ENCODE data around the gene ST3GAL3.
A peak's percentile ranks its signal among the peaks of the same experiment; 100 is the strongest.
"Not testable (repeated sequence)": the region's sequence is repeated elsewhere in the genome, so short reads cannot be mapped to it uniquely, and the experiment has no call there.

The ST3GAL3 gene

DNA sequence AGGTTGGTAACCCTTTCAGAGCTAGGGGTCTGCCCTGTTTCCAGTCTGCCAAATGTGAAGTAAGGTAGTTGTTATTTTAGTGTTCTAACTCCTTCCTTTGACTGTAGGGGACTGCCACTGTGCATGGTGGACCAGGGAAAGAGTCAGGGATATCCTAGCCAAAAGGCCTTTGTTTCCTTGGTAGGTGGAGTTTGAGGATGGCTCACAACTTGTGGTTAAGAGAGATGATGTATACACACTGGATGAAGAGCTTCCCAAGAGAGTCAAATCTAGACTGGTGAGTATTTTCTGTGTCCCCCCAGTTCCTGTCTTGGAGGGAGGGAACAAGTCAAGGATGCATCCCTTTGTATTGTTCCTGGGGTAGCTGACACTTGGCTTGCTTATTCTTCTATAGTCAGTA, 3.5 kb upstream of the ST3GAL3 start:
- no peak for DNase-seq (ENCODE audit: low spot score)

DNA sequence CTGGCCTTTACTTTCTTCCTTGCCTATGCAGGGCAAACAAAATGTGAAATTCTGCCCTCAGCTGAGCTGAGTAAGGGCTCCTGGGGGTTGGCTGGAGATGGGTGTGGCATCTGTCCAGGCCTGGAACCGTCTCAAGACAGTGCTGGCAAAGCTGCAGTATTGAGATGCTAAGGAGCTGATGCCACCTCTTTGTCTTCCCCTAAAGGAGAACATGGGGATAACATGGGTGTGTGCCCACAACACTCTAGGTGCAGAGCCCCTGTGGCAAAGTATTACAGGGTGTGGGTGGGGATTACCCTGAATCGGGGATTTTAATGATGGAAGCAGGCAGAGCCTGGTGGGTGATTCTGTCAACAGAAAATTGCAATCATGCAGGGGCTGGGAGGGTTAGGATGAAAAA, 2.5 kb upstream of the ST3GAL3 start:
- DNase-seq (ENCODE audit: low spot score): peak; percentile 55

DNA sequence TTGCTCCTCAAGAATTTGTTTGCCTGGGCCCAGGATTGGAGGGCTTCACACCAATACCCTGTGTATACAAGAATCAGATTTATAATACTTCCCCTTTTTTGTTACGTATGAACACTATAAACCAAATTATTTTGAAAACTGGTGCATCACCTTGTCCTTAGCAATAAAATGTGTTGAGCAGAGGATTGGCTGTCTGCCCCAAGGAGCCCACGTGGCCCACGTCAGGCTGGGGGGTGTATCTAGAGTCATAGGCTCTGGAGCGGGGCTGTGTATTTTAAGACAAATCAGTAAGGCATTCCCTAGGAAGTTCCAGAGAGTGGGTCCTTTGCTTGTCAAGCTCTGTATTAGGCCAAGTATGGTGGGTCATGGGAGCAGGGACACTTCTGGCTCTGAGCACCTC, 2.0 kb upstream of the ST3GAL3 start:
- no peak for DNase-seq (ENCODE audit: low spot score)

DNA sequence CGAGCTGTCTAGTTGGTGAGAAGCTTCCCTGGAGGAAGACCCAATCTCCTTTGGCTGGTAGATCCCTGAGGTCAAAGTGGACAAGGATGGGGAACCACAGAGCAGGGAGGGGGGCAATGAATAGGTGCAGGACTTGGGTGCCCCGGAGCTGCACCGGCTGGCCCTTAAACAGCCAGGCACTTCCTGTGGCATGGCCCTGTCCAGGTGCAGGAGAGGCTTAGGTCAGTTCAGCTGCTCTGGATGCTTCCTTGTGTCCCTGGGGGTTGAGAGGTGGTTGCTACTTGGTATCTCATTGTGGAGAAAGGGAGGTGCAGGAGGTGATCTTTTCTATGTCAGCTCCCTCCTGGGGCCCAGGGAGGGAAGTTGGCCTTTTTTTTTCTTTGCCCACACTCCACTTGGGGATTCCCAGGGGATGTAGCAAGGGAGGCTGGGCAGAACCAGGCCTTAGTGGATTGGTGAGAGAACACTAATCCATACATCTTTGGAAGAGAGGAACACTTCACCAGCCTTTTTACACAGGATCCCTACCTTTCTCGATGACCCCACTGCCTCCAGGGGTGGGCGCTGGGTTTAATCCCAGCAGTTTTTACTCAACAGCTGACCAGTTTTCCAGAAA, 1.2 kb upstream of the ST3GAL3 start:
- DNase-seq (ENCODE audit: low spot score): no peak

DNA sequence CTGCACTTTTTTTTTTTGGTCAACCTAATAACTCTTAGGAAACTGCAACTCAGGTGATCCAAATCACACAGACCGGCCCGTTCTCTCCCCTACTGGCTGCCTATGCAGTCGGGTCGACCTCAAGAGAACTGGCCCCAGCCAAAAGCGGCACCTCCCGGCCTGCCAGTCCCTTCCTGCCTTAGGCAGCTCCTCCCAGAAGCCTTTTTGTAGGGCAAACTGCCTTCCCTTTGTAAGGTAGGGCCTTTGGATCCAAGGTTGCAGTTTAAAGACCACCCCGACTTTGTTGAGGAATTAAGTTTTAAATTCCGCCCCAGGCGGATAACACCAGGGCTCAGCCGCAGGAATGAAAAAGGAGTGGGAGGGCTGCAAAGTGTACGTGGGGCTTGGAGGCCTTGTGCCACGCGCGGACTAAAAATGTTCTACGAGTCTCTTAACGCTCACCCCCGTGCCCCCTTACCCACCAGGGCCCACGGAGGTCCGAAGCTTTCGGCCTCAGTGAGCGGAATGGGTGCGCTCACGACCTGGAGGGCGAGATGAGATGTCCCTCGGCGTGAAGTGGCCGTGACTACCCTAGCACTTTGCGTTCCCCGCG, 642 bp upstream of the ST3GAL3 start:
- peak; percentile 34 for DNase-seq (ENCODE audit: low spot score)

DNA sequence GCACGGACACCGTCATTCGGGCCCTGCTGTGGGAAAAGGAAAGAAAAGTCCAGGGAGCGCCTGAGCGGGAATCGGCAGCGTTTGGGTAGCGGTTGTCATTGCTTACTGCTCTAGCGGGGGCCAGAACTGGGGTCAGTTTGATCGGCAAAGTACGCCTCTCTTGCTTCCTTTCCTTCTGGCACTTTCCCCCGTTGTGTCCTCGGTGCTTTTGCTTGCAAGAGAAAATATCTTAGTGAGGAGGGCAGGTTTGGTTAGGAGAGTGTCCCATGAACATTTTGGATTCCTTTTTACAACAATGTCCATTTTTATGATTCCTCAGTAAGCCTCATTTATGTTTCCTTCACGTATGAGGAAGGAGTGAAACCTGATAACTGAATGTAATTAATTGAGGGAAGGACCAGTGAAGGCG, 670 bp downstream of the ST3GAL3 start:
- no peak for DNase-seq (ENCODE audit: low spot score)

DNA sequence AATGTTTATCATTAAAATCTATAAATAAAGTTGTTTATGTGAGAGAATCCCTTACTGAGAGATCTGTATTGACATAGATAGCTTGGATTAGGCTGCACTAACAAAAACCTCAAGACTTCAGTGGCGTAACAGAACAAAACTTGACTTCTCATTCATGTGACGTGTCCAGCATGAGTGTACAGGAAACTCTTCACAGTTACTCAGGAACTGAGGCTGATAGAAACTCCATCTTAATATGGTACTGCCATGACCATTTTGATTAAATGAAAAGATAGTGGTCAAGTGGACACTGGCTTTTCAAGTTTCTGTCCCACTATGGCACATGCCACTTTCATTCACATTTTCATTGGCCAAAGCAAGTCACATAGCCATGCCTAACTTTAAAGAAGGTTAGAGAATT, 3.7 kb downstream of the ST3GAL3 start:
- DNase-seq (ENCODE audit: low spot score): peak; percentile 45

DNA sequence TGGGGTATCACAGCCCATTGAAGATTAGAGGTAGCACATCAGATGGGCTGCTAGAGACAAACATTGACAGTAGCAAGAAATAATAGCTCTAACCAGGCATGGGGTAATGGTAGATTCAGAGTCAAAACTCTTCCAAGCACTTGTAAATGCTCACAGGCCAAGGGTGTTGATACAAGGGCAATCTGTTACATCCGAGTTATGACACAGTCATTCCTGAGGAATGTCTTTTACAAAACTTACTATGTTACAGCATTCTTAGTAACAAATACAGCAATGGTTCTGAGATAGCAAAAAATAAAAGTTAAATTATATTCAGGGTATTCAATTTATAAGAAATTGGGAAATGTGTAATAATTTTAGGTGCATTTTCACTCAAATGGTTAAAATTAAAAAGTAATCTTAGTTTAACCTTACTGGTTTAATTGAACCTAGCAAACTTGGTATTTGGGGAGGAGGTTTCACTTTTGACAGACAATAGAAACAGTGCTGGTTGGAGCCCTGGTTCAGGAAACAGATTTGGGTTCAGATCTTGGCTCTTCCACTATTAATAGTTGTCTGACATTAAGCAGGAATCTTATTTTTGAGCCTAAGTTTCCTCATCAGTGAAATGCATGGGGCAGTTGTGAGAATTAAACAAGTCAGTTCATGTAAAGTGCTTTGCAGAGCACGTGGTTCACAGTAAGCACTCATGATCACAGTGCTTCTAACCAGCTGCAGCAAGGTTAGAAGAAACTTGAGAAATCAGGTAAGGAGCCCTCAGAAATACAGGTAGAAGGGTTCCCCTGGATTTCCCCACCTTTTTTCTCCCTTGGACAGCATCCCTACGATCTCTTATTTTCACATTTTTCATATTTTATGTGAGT, 4.4 kb downstream of the ST3GAL3 start:
- peak; percentile 76 for DNase-seq (ENCODE audit: low spot score)

DNA sequence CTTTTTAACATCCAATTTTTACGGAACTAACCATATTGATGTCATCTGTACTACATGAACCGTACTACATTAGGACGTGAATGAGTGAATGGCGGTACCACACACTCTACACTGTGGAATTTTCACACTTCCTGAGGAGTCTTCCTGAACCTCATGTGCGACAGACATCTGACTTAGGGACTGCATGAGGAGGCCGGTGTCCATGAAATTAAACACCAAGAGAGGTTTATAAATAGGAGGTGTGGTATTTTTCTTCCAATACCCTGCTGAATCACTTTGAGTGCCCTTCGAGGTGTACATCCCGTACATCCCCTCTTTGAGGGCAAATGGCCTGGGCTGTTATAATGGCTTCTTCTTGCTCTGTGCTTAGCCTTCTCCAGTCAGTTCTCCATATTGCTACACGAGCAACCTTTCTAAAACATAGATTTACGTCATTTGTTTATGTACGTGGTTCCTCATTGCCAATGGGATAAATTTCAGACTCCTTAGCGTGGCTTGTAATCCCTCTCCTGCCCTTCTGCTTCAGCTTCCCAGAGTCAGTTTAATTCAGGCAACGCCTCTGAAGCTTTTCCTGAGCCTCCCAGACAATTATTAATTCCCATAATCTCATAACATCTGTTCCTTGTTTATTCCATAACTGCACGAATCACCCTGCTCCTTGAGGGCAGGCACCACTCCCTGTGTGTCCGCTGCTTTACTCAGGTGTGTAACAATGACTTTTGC, 9.4 kb downstream of the ST3GAL3 start:
- DNase-seq (ENCODE audit: low spot score): no peak

DNA sequence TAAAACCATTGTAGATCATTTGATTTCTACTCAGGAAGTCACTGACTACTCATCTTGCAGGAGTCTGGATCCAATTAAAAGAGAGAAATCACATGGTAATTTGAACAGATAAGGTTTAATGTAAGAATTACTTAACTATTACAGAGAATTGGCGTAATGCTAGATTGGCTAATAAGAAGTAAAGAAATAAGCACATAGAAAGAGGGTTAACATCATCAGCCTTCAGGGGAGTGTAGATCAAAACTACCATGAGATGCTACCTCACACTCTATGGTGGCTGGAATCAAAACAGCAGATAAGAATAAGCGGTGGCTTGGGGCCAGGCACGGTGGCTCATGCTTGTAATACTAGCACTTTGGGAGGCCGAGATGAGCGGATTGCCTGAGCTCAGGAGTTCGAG, 11.7 kb downstream of the ST3GAL3 start:
- peak; percentile 34 for DNase-seq (ENCODE audit: low spot score)

DNA sequence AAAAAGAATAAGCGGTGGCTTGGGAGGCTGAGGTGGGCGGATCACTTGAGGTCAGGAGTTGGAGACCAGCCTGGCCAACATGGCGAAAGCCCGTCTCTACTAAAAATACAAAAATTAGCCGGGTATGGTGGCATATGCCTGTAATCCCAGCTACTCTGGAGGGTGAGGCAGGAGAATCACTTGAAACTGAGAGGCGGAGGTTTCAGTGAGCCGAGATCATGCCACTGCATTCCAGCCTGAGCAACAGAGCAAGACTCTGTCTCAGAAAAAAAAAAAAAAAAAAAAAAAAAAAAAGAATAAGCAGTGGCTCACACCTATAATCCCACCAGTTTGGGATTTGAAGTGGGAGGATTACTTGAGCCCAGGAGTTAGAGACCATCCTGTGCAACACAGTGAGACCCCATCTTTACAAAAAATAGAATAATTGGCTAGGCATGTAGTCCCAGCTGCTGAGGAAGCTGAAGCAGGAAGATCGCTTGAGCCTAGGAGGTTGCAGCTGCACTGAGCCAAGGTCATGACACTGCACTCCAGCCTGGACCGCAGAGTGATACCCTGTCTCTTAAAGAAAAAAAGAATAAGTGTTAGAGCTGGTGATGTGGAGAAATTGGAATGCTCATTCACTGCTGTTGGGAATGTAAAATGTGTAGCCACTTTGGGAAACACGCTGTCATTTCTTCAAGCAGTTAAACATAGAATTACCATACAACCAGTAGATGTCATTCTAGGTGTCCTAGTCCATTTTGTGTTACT, 12.5 kb downstream of the ST3GAL3 start:
- not testable (repeated sequence) for DNase-seq (ENCODE audit: low spot score)

DNA sequence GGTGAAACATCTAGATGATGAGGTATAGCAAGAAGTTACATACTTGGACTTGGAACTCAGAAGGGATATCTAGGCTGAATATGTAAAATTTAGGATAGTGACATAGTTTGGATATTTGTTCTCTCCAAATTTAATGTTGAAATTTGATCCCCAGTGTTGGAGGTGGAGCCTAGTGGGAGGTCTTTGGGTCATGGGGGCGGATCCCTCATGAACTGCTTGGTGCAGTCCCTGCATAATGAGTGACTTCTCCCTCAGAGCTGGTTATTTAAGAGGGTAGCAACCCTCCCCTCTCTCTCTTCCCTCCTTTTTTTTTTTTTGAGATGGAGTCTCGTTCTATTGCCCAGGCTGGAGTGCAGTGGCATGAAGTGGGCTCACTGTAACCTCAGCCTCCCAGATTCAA, 15.5 kb downstream of the ST3GAL3 start:
- no peak for DNase-seq (ENCODE audit: low spot score)

DNA sequence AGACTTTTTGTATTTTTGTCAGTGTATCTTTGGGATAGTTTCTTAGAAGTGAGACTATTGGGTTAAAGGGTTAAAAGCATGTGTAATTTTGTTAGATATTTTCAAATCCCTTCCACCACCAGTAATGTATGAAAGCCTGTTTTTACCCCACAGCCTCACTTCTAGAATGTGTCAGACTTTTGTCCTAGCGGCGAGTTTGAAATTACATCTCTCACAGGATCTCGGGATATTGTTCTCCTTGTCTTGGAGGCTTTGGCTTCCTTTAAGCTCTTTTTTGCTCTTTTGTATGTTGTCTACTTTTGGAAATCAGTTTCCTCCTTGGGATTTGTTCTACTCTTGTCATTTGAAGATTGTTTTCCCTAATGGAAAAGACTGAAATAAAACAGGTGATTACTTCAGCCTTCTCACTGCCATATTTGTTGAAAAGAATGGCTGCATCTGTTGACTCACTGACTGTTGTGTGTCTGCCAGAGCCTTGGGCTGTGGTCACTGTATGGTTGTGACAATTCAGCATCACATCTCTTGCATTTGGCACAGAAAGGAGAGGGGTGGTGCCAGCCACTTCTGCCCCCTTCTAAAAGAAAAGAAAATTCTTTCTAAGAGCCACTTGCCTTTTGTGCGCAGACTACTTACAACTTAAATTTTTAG, 22.6 kb downstream of the ST3GAL3 start:
- DNase-seq (ENCODE audit: low spot score): peak; percentile 47

DNA sequence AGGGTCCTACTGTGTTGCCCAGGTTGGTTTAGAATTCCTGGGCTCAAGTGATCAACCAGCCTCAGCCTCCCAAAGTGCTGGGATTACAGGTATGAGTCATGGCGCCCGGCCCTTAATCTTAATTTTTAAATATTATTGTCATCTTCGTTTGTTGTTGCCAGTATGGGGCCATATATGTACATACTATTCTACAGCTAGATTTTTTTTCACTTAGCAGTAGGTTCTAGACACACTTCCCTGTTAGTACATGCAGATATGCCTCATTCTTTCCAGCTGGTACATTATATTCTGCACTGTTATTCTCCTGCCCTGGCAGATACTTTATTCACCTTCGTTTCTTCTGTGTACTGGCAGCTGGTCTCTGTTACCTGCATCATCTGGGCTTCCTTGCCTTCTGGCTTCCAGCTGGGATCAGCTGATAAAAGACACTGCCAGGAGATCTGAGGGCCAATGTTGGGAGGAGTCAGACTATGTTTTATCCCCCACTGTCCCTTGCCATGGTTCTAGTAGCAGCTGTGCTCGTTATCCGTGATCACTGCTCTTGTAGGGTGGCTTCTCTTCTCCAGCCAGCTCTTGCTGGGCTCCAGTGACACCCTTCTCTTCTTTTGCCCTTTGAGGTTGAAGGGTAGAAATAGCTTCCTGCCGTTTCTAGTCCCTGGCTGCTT, 24.7 kb downstream of the ST3GAL3 start:
- no peak for DNase-seq (ENCODE audit: low spot score)

DNA sequence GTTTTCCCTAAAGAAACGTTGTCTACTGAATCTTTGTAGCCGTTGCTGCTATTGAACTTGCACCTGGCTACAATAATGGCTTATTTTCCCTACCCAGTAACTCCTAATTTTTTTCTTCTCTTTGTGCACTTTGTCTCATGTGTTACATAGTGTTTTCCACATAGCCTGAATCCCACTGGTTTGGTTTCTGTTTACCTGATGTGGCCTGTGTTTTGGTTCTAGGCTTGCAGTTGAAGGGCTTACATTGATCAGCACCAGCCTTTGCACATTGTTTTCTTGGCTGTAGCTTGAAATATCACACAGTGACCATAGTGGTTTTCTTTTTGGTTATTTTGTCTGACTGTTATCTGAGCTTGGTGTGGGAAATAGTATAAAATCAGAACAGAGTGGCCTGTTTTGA, 29.5 kb downstream of the ST3GAL3 start:
- no peak for DNase-seq (ENCODE audit: low spot score)

DNA sequence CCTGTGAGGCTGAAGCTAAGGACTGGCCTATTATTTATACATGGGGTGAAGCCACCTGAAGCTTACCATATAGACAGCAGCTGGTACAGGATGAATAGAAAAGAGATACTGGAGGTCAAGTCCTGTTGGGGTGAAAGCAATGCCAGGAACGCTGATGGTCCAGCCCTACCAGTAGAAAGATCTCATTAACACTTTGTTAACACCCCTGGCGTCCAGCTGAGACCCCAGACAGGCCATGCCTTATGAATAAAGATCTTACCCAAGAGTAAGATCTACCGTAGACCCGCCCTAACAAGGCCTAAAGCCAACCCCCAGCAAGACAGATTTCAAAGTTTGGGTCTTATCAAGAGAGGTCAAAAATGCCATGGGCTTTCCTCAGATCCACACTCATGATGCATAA, 34.7 kb downstream of the ST3GAL3 start:
- DNase-seq (ENCODE audit: low spot score): no peak

DNA sequence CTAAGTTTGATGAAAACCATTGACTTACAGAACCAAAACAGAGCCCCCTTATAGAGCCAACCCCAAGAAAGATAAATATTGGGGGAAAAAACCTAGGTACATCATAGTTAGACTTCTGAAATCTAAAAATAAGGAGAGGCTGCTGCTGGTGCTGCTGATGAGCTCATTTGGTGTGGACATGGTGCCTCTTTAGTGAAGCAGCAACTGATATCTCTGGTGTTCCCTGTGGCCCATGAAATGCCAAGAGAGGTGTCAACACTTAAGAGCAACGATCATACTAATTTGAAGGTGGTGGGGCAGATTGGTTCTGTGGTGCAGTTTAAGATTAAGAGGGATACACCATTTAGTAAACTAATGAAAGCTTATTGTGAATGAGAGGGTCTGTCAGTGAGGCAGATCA, 35.9 kb downstream of the ST3GAL3 start:
- no peak for DNase-seq (ENCODE audit: low spot score)

DNA sequence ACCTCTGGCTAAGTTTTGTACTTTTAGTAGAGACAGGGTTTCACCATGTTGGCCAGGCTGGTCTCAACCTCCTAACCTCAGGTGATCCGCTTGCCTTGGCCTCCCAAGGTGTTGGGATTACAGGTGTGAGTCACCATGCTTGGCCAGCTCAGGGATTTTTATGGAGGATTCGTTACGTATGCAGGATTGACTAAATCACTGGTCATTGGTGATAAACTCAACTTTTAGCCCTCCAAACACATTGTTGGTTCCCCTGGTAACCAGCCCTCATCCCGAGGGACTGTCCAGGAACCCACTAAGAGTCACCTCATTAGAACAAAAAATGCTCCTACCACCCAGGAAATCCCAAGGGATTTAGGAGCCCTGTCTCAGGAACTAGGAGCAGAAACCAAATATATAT, 40.4 kb downstream of the ST3GAL3 start:
- DNase-seq (ENCODE audit: low spot score): no peak

DNA sequence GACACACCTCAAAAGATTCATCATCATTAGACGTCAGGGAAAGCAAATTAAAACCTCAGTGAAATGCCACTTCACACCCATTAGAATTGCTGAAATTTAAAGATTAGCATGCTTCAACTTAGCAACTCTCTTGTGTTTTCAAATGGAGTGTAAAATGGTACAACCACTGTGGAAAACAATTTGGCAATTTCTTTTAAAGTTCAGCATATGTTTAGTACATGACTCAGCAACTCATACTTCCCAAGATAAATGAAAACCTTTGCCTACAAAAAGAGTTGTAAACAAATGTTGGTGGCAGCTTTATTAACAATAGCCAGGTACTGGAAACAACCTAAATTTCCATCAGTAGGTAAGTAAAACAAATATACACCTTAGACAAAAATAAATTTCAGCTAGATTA, 42.7 kb downstream of the ST3GAL3 start:
- no peak for DNase-seq (ENCODE audit: low spot score)

DNA sequence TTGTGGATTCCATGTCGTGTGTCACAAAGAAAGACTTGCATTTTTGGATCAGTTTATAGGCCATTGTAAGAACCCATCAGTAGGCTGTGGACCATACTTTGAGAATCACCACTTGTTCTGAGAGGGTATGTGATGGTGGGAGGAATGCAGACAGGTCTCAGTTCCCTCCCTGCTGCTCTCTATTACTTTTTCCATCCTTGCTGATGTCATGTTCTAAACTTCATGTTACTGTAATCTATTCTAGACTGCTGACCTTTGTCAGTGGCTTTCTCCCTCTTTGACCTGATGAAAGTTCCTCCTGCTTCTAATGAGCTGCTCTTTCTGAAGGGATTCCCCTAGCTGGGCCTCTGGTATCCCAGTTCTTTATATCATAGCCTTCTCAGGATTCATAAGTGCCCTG, 46.1 kb downstream of the ST3GAL3 start:
- DNase-seq (ENCODE audit: low spot score): no peak

DNA sequence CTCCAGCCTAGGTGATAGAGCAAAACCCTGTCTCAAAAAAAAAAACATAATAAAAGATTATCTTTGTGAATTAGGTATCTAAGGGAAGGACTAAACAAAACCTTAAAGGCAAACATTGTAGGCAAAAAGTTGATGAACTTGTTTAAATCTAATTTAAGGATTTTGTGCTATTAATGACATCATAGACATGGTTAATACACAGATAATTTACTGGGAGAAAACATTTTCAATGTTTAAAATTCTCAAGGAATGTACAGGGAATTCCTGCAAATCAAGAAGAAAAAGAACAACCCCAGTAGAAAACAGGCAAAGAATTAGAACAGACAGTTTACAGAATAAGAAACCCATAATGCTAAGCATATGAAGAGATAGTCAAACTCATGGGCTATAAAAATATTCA, 47.6 kb downstream of the ST3GAL3 start:
- no peak for DNase-seq (ENCODE audit: low spot score)
